ENCODE data around the gene TARBP2. TPM values are rescaled to one million over a fixed set of nuclear protein-coding genes. Genes with fewer than 3 reads are reported as not detected.

TARBP2 gene
- total RNA-seq, 2 experiments from 2014 or later: 45.9 to 49.1 TPM

DNA sequence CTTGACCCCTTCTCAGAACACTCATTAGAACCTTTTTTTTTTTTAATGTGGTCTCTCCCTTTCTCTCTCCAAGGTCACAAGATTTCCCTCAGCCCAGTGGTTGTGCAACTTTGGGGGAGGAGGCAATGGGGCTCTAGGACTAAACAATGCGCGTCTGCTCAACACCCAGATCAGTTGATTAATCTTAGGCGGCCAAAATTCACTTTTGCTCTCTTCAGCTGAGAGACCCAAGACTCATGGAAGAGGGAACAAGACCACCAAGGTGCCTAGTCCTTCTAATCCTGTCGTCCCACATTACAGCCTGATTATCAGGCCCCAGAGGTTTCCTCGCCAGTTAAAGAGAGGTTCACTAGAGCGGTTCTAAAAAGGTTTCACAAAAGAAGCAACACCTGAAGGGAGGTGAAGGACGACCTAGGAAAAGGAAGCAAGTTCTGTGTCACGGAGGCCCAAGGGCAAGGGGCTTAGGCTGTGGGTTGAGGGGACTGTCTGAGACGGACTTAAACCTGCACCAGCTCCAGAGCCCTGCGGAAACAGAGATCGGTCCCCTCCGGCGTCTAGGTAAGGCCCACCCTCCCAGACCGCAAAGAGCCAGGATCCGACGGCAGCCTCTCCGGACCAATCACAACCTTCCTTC is 824 bp upstream of the TARBP2 start:
- TF ChIP-seq, protein P1, sequence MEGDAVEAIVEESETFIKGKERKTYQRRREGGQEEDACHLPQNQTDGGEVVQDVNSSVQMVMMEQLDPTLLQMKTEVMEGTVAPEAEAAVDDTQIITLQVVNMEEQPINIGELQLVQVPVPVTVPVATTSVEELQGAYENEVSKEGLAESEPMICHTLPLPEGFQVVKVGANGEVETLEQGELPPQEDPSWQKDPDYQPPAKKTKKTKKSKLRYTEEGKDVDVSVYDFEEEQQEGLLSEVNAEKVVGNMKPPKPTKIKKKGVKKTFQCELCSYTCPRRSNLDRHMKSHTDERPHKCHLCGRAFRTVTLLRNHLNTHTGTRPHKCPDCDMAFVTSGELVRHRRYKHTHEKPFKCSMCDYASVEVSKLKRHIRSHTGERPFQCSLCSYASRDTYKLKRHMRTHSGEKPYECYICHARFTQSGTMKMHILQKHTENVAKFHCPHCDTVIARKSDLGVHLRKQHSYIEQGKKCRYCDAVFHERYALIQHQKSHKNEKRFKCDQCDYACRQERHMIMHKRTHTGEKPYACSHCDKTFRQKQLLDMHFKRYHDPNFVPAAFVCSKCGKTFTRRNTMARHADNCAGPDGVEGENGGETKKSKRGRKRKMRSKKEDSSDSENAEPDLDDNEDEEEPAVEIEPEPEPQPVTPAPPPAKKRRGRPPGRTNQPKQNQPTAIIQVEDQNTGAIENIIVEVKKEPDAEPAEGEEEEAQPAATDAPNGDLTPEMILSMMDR (conservative IDR thresholded peaks at IDR 0.05; ENCODE audit: low read length): no peak
- TF ChIP-seq EZH2phosphoT487 (IDR thresholded peaks at IDR 0.05; ENCODE audit: borderline replicate concordance, low read depth, low read length): no peak
- peaks cover 45% of the 10 kb centered on the region for H3K4me1 ChIP-seq (ENCODE audit: insufficient read depth, low read length, poor library complexity, severe bottlenecking)
- peak overlapping the region; percentile 77 for H3K27ac ChIP-seq (ENCODE audit: low read depth, low read length, poor library complexity, severe bottlenecking)
- peak overlapping the region; percentile 77 for H3K4me3 ChIP-seq (ENCODE audit: low read depth, low read length, poor library complexity, severe bottlenecking)
- DNase-seq (ENCODE audit: low spot score): no peak
- H2AFZ ChIP-seq (ENCODE audit: low read length): peak overlapping the region; percentile 58; the same call in 1 of the 2 replicates
- CTCF ChIA-PET (ENCODE audit: unreplicated experiment): interaction anchor here (0.6 to 1.9 kb wide), 7 partner anchors 8 to 312 kb away, joined by 3 to 8 read pairs (median 5); partner anchors contain the start of gene AAAS
- POLR2A ChIA-PET: interaction anchor here (0.6 to 3.2 kb wide), 24 partner anchors 9 to 398 kb away, joined by 3 to 14 read pairs (median 4); partner anchors contain the start of genes AAAS, ATP5MC2 and PFDN5
- peaks cover 23% of the 10 kb centered on the region for H3K79me2 ChIP-seq (ENCODE audit: insufficient read depth, low read depth, low read length)
- intact Hi-C loops (cut with micrococcal nuclease; ENCODE audit: unreplicated experiment): loop anchor here (2.0 to 10.0 kb wide), 3 partner anchors 121 to 295 kb away; partner anchors contain the start of gene ITGB7
- peak overlapping the region; percentile 93 for H3K4me2 ChIP-seq (ENCODE audit: low read length)
- H3K9me2 ChIP-seq (ENCODE audit: insufficient read depth, low read length): no peaks in the 10 kb centered on the region
- H3K9me3 ChIP-seq (ENCODE audit: low read length): no peaks in the 10 kb centered on the region
- H4K20me1 ChIP-seq (ENCODE audit: insufficient read depth, low read length): no peaks in the 10 kb centered on the region
- peaks cover 15% of the 10 kb centered on the region; the same call in 1 of the 2 replicates for H3K36me3 ChIP-seq (ENCODE audit: insufficient read depth, low read length)
- TSS peak; percentile 75 for BruUV-seq (replicated peaks)

DNA sequence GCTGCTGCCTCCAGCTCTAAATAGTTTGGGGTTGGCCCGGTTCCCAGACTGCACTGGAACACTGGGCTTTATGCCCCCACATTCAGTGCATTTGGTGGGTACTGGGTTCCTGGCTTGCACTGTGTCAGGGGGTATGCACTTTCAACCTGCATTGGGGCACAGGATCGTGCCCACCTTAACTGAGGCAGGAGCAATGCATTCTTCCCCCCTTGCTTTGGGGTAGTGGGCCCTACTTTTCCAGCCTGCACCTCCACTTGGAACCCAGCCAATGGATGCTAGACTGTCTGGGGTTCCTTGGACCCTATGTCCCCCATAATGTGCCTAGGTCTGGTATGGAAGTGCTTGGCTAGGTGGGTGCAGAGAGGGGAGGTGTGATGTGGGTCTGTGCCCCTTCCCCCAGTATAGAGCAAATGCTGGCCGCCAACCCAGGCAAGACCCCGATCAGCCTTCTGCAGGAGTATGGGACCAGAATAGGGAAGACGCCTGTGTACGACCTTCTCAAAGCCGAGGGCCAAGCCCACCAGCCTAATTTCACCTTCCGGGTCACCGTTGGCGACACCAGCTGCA is 615 bp downstream of the TARBP2 start:
- intact Hi-C loops (cut with micrococcal nuclease; ENCODE audit: unreplicated experiment): loop anchor here (2.0 to 10.0 kb wide), 3 partner anchors 123 to 297 kb away; partner anchors contain the start of gene ITGB7
- H3K4me1 ChIP-seq (ENCODE audit: insufficient read depth, low read length, poor library complexity, severe bottlenecking): peaks cover 39% of the 10 kb centered on the region
- H2AFZ ChIP-seq (ENCODE audit: low read length): peak overlapping the region; percentile 44; the same call in 1 of the 2 replicates
- POLR2A ChIA-PET: interaction anchor here (0.6 to 3.2 kb wide), 16 partner anchors 9 to 399 kb away, joined by 3 to 14 read pairs (median 4); partner anchors contain the start of gene AAAS
- BruUV-seq (replicated peaks): TSS peak; percentile 54
- no peaks in the 10 kb centered on the region for H3K9me3 ChIP-seq (ENCODE audit: low read length)
- no peaks in the 10 kb centered on the region for H3K9me2 ChIP-seq (ENCODE audit: insufficient read depth, low read length)
- no peaks in the 10 kb centered on the region for H4K20me1 ChIP-seq (ENCODE audit: insufficient read depth, low read length)
- H3K27ac ChIP-seq (ENCODE audit: low read depth, low read length, poor library complexity, severe bottlenecking): peak overlapping the region; percentile 77
- TF ChIP-seq, protein P1 (conservative IDR thresholded peaks at IDR 0.05; ENCODE audit: low read length): no peak
- TF ChIP-seq EZH2phosphoT487 (IDR thresholded peaks at IDR 0.05; ENCODE audit: borderline replicate concordance, low read depth, low read length): no peak
- peaks cover 20% of the 10 kb centered on the region; the same call in 1 of the 2 replicates for H3K36me3 ChIP-seq (ENCODE audit: insufficient read depth, low read length)
- peak overlapping the region; percentile 77 for H3K4me3 ChIP-seq (ENCODE audit: low read depth, low read length, poor library complexity, severe bottlenecking)
- CTCF ChIA-PET (ENCODE audit: unreplicated experiment): interaction anchor here (1.2 to 1.9 kb wide), 6 partner anchors 10 to 256 kb away, joined by 3 to 8 read pairs (median 6); partner anchors contain the start of gene AAAS
- H3K79me2 ChIP-seq (ENCODE audit: insufficient read depth, low read depth, low read length): peaks cover 23% of the 10 kb centered on the region
- DNase-seq (ENCODE audit: low spot score): no peak
- peak overlapping the region; percentile 96 for H3K4me2 ChIP-seq (ENCODE audit: low read length)
